NOMO-1 treated with DMSO at 0.1 percent for 48 hours (cell line): ENCODE measurements around the gene NEK1.
"Not testable (repeated sequence)": the region's sequence is repeated elsewhere in the genome, so short reads cannot be mapped to it uniquely, and the experiment has no call there.

Experiments used
- DNase-seq: peaks from one replicate; lab custom pipeline; 2025; ENCODE audit not compliant: unreplicated experiment; lab: John Stamatoyannopoulos, UW

The NEK1 gene

DNA sequence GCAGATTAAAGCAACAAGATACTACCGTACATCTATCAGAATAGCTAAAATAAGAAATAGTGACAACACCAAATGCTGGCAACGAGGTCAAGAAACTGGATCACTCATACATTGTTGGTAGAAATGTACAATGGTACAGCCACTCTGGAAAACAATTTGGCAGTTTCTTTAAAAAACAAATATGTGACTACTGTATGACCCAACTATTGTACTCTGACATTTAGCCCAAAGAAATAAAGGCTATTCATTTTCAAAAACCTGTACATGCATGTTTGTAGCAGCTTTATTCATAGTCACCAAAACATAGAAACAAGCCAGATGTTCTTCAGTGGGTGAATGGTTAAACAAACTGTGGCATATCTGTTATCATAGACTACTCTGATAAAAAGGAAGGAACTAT lies 16.2 kb upstream of the NEK1 start:
- no peak for DNase-seq

DNA sequence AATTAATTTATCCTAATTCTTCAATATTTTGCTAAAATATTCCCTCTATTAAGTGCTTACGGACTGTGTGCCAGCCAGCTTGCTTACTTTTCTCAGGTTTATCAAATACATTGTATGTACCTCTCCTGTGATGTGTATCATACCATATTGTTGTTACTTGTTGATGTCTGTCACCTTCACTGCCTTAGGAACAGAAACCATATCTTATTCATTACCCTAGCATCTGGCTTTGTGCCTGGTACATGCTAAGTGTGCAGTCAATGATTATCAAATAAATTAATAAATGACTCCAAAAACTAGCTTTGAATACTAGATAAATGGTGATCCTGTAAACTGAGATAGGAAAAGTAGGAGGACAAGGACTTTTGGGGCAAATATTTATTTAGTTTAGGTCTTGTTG lies 14.9 kb upstream of the NEK1 start:
- DNase-seq, result no peak

DNA sequence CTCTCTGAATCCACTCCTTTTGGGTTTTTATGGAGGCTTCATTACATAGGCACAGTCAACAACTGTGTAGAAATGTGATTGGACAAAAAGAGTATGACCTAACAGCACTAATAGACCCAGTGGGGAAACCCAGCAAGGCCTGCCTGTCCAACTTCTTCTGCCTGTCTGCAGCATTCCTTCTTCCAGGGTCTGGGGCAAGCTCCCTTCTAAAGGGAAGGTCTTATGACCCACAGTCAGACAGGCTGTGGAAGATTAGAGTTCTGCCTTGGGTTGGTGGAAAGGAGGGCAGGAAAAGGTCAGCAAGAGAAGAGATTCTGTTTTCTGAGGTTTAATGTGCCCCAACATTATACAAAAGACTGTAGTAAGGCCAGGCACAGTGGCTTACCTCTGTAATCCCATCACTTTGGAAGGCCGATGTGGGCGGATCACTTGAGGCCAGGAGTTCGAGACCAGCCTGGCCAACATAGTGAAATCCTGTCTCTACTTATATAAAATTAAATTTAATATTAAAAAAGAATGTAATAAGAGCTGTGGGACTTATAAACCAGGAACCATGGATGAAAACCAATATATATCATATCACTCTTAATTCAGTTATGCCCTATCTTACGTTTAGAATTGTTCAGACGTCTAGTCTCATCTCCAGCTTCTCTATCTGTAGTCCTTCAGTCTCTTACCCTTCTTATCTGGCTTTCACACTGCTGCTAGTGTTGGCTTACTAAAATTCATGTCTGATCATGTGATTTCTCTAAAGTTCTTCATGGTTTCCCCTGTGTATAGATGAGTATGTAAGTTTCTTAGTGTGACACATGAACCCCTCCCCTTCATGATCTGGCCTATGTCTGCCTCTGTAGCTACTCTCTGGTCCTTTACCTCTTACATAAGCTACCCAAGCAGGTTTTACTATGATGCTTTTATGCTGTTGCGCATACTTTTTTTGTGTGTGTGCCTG lies 14.2 kb upstream of the NEK1 start:
- DNase-seq, result no peak

DNA sequence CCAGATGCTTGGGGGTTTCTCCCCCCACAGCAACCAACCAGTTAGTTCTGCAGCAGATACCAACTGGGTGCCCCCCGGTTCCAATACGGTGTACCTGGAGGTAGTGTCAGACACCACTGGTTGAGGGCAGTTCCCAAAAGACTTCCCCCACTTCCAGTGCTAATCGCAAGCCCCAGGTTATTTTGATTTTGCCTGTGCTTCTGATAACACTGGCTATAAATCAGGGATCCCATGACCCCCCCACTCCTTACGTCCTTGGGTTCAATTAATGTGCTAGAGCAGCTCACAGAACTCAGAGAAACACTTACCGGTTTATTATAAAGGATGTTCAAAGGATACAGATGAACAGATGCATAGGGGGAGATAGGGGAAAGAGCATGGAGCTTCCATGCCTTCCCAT lies 13.5 kb upstream of the NEK1 start:
- DNase-seq, result no peak

DNA sequence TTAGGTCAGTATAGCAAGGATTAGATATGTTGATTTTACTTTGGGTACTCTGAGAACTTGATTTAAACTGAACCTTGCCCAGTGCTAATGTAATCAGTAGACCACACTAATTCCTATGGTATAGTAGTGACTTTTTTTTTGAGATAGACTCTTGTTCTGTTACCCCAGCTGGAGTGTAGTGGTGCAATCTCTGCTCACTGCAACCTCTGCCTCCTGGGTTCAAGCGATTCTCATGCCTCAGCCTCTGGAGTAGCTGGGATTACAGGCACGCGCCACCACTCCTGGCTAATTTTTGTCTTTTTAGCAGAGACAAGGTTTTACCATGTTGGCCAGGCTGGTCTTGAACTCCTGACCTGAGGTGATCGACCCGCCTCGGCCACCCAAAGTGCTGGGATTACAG lies 11.6 kb upstream of the NEK1 start:
- not testable (repeated sequence) for DNase-seq

DNA sequence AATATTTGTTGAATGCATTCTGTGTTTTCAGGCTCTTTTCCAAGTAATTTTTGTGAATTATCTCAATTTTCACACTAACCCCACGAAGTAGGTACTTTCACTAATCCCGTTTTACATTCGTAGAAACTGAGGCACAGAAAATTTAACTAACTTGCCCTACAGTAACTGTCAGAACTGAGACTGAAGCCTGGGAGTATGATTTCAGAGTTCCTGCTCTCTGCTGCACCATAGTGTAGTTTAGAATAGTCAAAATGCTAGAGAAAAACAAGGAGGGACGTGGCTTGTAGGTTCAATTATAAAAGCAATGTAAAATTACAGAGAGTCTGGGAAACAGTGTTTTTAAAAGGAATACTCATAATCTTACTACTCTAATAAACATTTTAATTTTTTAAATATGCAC lies 10.2 kb upstream of the NEK1 start:
- DNase-seq, result no peak

DNA sequence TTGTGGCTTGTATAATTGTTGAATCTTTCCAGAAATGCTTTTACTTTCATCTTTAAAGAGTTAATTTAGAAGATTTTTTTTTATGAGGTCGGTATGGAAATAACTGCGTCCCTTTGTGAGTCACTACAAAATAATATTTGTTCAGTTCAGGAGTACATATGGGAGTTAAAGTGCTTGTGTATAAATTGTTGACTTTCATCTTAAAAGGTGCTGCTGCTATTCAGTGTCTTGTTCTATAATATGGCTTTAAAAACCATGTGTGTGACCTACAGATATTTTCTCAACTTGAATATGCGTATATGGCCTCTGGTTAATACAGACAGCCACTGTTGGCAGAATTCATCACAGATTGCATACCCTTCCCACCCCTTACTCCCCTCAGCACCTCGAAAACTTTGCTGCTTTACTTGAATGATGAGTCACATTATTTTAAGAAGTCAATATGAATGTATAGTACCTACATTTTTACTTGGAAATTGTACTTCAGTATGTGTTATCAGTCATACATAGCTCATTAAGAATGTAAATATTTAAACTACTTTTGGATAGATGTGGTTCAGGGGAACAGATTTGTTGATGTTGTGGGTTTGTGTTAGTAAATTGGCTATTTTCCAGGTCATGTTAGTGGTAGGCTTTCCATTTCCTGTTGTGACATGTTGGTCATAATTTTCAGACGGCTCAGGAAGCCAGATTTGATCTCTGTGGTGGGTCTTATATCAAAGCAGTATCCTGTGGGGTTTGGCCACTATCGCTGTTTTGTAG lies 9.5 kb upstream of the NEK1 start:
- peak; percentile 48 for DNase-seq

DNA sequence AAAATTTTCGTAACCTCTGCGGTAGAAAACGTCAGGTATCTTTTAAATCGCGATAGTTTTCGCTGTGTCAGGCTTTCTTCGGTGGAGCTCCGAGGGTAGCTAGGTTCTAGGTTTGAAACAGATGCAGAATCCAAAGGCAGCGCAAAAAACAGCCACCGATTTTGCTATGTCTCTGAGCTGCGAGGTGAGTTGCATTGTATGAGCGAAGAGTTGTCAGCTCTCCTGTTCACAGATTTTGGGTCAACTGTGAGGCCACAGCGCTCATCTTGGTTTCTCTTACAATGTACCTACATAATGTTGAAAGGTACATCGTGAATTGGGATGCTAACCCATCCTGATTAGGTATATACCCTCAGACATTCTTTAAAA lies 8.5 kb upstream of the NEK1 start:
- peak; percentile 8 for DNase-seq

DNA sequence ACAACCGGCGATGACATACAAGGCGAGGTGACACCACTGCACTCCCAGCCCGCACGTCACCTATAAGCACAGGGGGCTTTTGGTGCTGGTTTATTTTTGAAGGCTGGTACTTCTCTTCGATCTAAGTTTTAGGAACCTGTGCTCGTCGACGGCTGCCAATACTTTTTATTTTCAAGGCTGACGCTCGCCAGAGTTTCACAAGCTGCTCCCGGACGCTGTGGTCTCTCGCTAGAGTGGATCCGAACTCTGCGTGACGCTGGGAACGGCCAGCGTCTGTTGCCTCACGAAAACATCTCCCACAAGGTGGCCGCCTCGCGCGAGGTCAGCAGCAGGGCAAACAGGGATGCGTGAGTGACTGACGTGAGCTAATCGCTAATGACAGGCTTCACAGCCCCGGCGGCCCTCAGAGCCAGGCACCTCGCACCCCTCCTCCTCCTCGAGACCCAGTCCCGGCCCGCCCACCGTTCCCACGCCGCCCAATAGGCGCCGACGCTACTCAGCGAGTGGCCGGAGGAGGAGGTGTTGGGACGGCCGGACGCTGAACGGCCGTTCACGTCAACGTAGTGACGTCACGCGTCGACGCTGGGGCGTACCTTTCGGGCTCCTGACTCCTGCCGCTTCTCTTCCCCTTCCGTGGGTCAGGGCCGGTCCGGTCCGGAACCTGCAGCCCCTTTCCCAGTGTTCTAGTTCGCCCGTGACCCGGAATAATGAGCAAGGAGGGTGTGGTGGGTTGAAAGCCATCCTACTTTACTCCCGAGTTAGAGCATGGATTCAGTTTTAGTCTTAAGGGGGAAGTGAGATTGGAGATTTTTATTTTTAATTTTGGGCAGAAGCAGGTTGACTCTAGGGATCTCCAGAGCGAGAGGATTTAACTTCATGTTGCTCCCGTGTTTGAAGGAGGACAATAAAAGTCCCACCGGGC lies 7.8 kb upstream of the NEK1 start, which contains the start of gene CLCN3:
CLCN3 (plus strand) TSS at position 621 of the 922 bp plus-strand sequence. CDS start 15,351 bp downstream, outside the sequence.
- DNase-seq, result peak; percentile 93

DNA sequence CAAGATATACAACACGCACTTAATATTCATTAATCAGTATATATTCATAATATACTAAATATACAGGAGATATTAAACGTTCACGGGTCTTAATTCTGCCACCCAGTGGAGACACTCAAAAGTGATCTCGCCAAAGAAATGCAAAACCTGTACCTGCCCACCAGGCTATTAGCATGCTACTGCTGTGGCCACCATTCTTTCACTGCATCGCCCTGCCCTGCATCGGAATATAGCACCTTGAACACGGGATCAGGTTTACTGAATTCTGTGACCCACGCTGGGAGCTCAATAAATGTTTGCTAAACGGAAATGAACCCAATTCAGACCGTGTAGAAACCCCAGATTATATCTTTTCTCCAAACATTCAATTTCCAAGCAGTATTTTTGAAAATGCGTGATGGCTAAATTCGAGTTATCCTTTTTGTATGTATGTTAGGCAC lies 7.2 kb upstream of the NEK1 start:
- peak; percentile 46 for DNase-seq

DNA sequence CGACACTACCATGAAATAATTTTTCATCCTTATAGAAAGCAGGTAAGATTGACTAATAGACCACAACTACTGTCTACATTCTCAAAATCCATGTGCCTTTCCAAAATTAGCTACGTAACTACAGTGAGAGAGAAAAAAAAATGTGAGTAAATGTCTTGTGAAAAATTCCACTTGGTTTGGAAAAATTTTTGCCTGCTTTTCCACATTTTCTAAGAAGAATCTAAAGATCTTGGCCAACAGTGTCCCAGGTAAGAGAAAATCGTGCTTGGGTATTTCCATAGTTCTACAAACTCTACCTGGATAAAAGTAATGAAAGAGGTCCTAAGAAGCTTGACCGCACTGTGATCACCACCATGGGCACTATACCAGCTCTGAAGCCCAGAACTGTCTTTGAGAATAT lies 6.6 kb upstream of the NEK1 start:
- DNase-seq, result no peak

DNA sequence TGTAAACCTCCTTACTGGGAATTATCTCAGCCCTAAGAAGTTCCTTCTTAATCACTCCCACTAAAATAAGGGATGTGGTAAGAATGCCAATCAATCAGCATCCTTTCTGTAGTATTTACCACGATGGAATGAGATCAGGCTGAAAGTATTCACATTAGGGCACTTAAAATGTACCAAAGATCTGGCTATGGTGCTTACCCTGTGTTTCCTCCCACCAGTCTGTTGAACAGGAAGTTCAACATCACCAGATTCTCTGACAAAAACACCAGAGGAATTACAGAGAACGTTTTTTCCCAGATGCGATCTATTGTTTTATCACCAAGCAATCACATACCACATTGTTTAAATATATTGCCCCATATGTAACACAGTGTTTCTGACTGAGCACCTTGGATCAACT lies 5.9 kb upstream of the NEK1 start:
- DNase-seq, result no peak

DNA sequence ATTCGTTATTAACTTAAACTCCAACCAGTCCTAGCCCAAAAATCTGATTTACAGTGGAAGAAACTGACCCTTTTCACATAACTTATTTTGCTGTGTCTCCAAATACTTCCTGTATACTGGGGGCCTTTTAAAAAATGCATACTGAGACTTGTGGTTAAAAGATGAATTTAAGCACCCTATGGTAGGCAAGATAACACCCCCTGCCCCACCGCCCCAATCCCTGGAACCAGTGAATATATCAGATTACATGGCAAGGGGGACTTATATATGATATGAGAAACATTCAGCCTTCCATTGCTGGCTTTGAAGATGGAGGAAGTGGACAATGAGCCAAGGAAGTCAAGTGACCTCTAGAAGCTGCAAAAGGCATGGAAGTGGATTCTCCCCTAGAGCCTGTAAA lies 4.9 kb upstream of the NEK1 start:
- DNase-seq, result no peak

DNA sequence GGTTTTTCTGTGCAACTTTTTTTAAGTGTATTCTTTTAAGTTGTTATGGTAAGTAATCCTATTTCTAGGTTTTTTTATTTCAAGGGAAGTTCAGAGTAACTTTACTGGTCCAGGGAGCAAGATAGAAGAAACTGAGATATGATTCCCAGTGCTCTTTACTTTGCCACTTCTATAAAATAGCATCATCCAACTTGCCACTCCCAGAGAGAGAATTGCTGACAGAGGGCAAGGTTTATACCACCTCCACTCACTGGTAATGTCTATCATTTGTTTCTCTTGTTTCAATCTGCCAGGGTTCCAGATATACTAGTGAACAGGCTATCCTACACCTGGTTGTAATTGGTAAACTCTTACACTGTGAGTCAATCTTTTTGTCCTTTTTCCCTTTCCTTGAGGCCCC lies 4.5 kb upstream of the NEK1 start:
- DNase-seq, result no peak

DNA sequence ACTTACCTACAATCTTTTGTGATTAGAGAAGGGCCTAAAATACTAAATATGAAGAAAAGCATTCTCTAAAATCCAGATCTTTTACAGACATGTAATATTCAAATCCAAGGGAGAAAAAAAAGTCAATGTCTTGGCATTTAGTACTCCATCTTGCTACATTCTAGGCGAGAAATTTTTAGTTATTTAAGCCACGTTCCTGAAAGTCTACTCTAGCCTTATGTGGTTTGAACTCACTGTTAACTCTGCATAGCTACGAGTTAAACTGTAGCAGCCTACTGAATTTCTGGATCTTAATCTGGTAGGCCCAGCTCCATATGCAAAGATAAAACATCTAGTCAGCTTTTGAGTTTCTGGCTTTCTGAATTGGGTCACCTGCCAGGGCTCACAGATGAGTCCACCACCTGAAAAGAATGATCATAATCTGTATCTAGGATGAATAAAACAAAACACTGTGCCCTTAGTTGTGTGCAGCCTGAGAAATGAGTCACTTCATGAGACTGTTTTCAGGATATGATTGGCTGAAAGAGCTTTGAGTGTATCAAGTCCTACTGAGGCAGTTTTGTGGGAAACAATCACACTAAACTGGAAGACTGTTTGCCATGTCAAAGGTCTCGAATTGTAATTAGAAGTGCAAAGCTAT lies 3.2 kb upstream of the NEK1 start:
- no peak for DNase-seq

DNA sequence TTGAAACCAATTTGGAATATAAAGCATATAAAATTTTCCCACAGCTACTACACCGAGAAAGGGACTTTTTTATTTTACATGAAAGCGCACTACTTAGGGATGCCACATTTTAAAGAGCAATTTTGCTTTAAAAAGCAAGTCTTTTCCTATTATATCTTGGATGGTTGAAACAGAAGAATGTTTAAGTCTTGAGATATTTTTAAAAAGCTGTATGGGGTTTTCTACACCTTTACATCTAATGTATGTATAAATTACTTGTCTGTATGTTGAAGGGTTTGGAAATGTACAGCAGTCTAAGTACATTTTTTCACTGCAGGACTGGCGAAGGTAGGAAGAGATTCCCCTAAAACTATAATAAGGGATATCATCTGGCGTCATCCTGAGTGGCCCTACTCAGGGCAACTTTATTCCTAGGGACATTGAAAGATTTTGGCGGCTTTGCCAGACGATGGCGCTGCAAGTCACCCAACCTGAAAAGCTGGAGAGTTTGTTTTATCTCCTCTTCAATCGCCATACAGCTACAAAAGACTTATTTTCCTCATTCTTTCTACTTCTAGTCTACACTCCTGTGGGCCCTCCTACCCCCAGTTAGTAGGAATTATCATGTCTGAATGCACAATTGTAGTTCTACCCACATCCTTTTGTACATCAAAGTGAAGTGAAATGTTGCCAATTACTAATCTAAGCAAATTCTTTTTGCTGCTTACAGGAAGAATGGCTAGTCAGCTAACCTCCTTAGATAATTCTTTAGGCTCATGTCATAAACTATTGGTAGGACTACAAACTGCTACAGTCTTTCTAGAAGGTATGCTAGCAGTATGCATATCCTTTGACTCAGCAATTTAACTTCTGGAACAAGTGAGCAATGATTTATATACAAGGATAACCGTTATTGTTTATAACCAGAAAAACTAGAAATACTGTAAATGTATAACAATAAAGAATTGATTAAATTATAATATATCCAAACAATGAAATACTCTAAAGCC lies 782 bp upstream of the NEK1 start:
- DNase-seq, result peak; percentile 65

DNA sequence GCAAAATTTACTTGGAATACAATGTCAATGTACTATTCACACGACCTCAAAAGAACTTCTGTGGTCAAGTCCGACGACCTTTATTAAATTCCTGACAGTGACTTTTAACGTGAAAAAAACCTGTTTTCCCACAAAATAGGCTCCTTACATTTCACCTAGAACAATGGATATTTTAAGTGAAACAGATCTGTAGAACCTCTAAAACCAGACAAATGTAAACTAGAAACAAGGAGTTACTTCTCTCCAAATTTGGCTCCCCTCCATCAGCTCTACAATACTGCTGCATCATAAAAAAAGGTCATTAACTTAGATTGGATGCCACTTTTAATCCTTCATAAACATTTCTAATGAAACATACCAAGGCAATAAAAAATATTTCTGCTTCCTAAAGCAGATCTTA lies 1.2 kb downstream of the NEK1 start:
- no peak for DNase-seq

DNA sequence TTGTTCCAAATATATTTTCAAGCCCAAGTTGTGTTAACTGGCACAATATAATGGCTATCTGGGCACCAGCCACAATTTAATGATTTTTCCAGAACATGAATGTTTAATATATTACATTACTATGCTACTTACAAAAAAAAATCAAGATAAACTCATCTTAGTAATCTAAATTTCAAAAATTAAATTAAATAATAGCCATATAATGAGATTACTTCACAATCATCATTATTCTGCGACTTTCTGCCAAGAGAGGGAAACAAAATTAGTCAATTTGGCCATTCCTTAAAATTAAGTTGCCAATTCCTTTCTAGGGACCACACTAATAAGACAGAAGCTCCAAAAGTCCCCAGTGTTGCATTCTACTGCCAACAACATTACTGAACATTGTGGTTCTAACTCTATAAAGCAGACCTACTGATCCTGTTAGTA lies 7.5 kb downstream of the NEK1 start:
- DNase-seq, result no peak

DNA sequence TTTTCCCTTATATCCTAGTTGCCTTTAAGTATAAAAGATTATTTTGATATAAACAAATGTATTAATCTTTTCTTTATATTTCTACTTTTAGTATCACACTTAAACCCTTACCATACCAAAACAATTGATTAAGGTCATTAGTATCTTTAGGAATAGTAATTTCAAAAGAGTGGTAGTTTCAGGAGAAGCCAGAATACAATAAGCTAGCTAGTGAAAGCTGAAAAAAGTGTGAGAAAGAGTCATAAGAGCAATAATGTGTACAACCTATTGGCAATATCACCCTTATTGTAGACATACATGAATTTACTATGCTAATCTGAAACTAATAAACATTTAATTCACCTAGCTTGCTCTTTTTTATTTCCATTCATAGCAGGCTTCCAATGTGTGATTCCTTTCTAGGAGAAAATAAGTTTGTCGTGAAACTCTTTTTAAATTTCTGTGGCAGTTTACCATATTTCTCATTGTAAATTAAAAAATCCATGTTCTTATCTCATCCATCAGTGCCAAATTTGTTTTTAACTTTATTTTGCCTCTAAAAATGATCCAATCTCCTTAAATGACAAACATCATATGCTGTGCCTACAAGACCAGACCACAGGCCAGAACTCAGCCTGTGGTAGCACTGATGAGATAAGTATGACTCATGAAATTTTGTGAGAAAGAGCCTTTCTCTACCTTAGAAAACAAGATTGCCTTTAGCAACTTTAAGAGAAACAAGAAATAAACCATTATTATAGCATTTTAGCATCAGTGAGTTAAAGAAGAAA lies 8.1 kb downstream of the NEK1 start:
- peak; percentile 8 for DNase-seq
